ENCODE data around the gene NTN4. TPM values are rescaled to one million over a fixed set of nuclear protein-coding genes. Genes with fewer than 3 reads are reported as not detected.

Gene NTN4
- total and polyA plus RNA-seq, 12 donors: 17.9 to 105 (median 64.5) TPM

DNA sequence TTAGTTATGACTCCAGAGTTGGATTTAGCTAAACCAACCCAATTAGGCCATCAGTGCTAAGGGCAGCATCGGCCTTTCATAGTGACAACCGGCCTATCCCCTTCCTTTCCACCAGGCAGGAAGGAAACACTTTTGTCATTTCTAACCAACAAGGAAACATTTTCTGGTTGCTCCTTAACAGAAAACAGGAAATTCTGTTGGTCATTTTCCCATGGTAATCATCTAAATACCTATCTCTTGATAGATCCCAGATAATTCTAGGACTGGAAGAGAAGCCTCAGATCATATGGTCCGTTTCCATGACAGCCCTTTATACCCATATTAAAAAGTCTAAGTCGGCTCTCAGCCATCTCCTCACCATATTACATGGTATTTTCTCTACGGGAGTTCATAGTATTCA, 160.1 kb downstream of the NTN4 start:
- ATAC-seq (peak in 1 of 8 donors; percentile 10), DNase-seq (no peak)
- Histone ChIP-seq H3K27ac (peak overlapping the region in 4 of 10 donors; percentile 9 to 56 (median 46)), H3K27me3 (no peaks in the 10 kb centered on the region), H3K4me3 (no peak overlapping the region), H3K9me3 (no peaks in the 10 kb centered on the region), H3K36me3 (no peaks in the 10 kb centered on the region), H3K4me1 (peaks cover 0 to 54% (median 19%) of the 10 kb centered on the region in 9 donors)
- WGBS, 2 donors: 62 to 81% methylated on average over 5 of the region's 5 CpGs
- TF ChIP-seq, protein P1, sequence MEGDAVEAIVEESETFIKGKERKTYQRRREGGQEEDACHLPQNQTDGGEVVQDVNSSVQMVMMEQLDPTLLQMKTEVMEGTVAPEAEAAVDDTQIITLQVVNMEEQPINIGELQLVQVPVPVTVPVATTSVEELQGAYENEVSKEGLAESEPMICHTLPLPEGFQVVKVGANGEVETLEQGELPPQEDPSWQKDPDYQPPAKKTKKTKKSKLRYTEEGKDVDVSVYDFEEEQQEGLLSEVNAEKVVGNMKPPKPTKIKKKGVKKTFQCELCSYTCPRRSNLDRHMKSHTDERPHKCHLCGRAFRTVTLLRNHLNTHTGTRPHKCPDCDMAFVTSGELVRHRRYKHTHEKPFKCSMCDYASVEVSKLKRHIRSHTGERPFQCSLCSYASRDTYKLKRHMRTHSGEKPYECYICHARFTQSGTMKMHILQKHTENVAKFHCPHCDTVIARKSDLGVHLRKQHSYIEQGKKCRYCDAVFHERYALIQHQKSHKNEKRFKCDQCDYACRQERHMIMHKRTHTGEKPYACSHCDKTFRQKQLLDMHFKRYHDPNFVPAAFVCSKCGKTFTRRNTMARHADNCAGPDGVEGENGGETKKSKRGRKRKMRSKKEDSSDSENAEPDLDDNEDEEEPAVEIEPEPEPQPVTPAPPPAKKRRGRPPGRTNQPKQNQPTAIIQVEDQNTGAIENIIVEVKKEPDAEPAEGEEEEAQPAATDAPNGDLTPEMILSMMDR (IDR thresholded peaks at IDR 0.05): no peak
- intact Hi-C loops (cut with DNase I): no loop called here

DNA sequence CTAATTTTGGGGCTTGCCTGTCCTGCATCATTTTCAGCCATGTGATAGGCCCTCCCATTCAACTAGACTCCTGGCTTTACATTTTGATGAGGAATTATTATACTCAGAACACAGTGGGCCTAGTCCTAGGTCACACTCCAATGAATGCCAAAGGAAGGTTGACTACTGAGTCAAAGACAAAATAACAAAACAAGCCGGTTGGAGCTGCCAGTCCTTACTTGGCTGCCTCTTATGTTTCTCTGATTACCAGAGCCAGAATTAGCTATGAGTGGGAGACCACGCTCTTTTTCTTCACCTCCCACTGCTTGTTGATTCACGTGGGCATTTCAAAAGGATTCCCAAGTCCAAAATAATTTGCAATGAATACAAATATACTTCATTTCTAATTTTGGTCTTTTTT, 161.2 kb downstream of the NTN4 start:
- H3K36me3 ChIP-seq: no peaks in the 10 kb centered on the region
- peaks cover 0 to 54% (median 26%) of the 10 kb centered on the region in 9 donors for H3K4me1 ChIP-seq
- H3K27ac ChIP-seq: peak overlapping the region in 6 of 10 donors; percentile 23 to 56 (median 50)
- H3K9me3 ChIP-seq: no peaks in the 10 kb centered on the region
- TF ChIP-seq, protein P1 (IDR thresholded peaks at IDR 0.05): no peak
- ATAC-seq: peak in 7 of 8 donors; percentile 16 to 78 (median 54)
- no peak overlapping the region for H3K4me3 ChIP-seq
- intact Hi-C loops (cut with DNase I): loop anchor here in 2 of 10 donors (10.0 kb wide), 2 partner anchors 105 to 185 kb away; no protein-coding TSS in a partner anchor
- 39 to 41% methylated on average over 3 of the region's 3 CpGs for WGBS, 2 donors
- H3K27me3 ChIP-seq: no peaks in the 10 kb centered on the region
- DNase-seq: no peak

DNA sequence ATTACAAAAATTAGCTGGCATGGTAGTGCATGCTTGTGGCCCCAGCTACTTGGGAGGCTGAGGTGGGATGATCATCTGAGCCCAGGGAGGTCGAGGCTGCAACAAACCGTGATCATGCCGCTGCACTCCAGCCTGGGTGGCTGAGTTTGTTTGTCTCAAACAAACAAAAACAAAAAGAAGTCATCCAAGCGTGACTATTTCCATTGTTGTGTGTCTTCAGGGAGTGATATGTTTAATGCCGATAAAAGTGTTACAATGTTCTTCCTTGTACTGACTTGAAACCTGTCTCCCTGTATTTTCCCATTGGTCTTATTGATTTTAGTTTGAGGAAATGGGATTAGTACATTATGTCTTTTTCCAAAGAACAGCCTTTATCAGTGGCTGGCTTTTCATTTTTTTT, 163.7 kb downstream of the NTN4 start:
- Histone ChIP-seq H3K4me3 (no peak overlapping the region), H3K9me3 (no peaks in the 10 kb centered on the region), H3K4me1 (peaks cover 0 to 45% (median 27%) of the 10 kb centered on the region in 9 donors), H3K27ac (no peak overlapping the region), H3K27me3 (no peaks in the 10 kb centered on the region), H3K36me3 (no peaks in the 10 kb centered on the region)
- intact Hi-C loops (cut with DNase I): loop anchor here in 2 of 10 donors (10.0 kb wide), 2 partner anchors 108 to 188 kb away; no protein-coding TSS in a partner anchor
- WGBS, 2 donors: 92 to 94% methylated on average over 5 of the region's 5 CpGs
- DNase-seq: no peak
- ATAC-seq: no peak
- TF ChIP-seq, protein P1 (IDR thresholded peaks at IDR 0.05): no peak

- WGBS, 2 donors: 62 to 70% methylated on average over 4 of the region's 4 CpGs
- H3K27me3 ChIP-seq: no peaks in the 10 kb centered on the region
These were observed 165.6 kb downstream of the NTN4 start for GRCh38 chr12:95625012-95625411.

More at GRCh38 chr12:95625012-95625411, 165.6 kb downstream of the NTN4 start:
- intact Hi-C loops (cut with DNase I): loop anchor here in 2 of 10 donors (10.0 kb wide), 2 partner anchors 110 to 190 kb away; no protein-coding TSS in a partner anchor
- ATAC-seq (no peak), DNase-seq (no peak)
- Histone ChIP-seq H3K4me3 (no peak overlapping the region), H3K4me1 (peaks cover 0 to 36% (median 27%) of the 10 kb centered on the region in 9 donors), H3K36me3 (no peaks in the 10 kb centered on the region), H3K9me3 (no peaks in the 10 kb centered on the region), H3K27ac (peak overlapping the region in 9 of 10 donors; percentile 15 to 86 (median 77))
- TF ChIP-seq, protein P1 (IDR thresholded peaks at IDR 0.05): no peak
